SW 1271 (cell line): ENCODE results near the gene GTF2A1.

Experiments
- DNase-seq, 2 experiments: peaks; one replicate each; lab custom pipeline; 2025; lab: John Stamatoyannopoulos, UW

GTF2A1 gene

DNA sequence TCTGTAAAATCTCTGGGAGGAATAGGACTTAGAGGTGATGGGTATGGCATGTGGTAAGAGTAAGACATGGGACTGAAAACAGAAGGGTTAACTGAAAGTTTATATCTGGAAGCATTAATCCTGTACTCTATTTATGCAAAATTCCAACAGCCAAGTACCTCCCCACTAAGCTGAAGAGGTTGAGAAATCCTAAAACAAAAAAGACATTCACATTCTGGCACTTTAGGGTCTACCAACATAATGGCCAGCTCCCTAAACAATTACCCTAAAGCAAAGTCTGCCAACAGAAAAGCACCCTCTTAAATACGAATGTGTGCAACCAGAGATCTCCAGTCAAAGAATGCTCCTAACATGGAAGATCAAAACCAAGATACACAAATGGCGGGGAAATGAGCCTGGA, 87.4 kb downstream of the GTF2A1 start:
- no peak for DNase-seq

DNA sequence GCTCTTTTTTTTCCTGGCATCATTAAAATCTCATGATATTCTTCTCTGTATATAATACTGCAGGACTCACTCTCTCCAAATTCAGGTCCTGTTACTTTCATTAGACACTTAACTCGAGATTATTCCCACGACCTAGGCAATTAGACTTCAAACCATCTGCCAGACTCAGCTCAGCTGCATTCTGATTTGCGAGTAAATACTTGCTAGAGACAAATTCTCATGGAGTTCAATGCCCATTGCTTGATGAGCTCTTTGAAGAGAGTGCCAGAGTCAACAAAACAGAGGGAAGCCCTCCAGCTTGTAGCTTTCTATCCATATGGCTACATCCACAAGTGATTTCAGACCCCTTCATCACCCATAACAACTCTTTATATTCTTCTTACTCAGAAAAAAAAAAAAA, 88.3 kb downstream of the GTF2A1 start:
- DNase-seq, result no peak

DNA sequence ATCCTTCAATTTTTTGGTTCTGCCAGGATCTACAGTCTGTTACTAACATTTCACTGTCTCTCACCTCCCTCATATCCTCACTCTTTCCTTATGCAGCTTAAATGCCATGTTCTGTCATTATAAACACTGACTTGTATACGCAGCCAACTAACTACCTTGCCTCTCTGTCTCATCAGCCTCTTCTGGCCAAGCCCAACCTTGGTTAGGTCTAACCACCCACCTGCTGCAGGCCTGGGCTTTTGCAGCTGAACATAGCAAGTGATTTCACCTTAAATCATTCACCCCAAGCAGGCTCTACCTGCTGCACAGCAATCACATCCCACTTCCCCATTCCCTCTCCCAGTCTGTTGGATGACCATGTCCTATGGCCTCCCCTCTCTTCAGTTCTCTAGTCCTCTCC, 91.5 kb downstream of the GTF2A1 start:
- no peak for DNase-seq

DNA sequence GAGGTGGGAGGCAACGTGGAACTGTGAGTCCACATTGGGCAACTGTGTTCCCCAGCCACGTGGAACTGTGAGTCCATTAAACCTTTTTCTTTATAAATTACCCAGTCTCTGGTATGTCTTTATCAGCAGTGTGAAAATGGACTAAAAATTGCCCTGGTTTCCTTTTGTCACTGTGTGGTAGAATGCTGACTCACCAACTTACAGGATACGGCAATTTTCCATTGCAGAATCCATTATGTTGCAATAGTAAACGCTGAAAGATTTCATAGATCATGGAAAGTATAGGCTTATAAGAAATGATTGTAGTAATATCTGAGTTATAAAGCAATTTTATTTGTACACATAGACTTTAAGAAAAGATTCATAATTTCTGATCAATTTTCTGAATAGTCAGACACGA, 93.0 kb downstream of the GTF2A1 start:
- no peak for DNase-seq

DNA sequence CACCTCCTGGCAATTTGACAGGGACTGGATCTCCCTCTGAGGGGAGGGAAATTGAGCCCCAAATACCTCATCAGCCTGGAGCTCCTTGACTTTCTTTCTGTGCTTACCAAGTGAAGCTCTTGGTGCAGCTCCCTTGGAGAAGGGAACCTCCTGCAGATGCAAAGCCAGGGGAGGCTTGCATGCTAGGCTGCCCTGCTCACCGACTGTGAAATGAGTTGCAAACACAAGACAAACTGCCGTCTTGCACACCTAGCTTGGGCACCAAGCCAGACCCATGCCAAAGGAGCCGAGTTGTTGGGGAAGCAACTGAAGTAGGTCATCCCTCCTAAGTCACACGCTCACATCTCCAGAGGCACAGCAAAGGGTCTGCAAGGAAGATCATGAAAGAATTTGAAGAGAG, 95.2 kb downstream of the GTF2A1 start:
- DNase-seq, result no peak
